Measurements from ENCODE around the gene FAM50A.
A peak's percentile ranks its signal among the peaks of the same experiment; 100 is the strongest.

FAM50A gene

GRCh38 chrX:154466907-154467306 lies 23.0 kb downstream of the FAM50A start:
- no peak for DNase-seq

GRCh38 chrX:154467556-154467955 lies 23.6 kb downstream of the FAM50A start:
- DNase-seq, result no peak

GRCh38 chrX:154468217-154468616 lies 24.3 kb downstream of the FAM50A start:
- DNase-seq, result no peak

GRCh38 chrX:154469114-154469513 lies 25.2 kb downstream of the FAM50A start:
- no peak for DNase-seq

- no peak for DNase-seq
These were observed 25.9 kb downstream of the FAM50A start for GRCh38 chrX:154469880-154470279.

GRCh38 chrX:154470434-154470833 lies 26.5 kb downstream of the FAM50A start:
- no peak for DNase-seq

- DNase-seq, result no peak
These were observed 27.1 kb downstream of the FAM50A start for GRCh38 chrX:154470914-154471568.

GRCh38 chrX:154471839-154472684 lies 28.1 kb downstream of the FAM50A start:
- no peak for DNase-seq

GRCh38 chrX:154472685-154473632 lies 29.0 kb downstream of the FAM50A start:
- DNase-seq, result no peak

GRCh38 chrX:154473683-154474082 lies 29.7 kb downstream of the FAM50A start:
- no peak for DNase-seq

GRCh38 chrX:154476821-154477220 lies 32.9 kb downstream of the FAM50A start:
- DNase-seq, result peak; percentile 45

GRCh38 chrX:154477891-154478477 lies 34.0 kb downstream of the FAM50A start:
- DNase-seq, result no peak

GRCh38 chrX:154478728-154479622 lies 35.0 kb downstream of the FAM50A start, which contains the start of gene LAGE3:
TSS of gene LAGE3 (minus strand) at chrX:154479281. CDS start at chrX:154478915, 366 bp downstream.
- peak; percentile 92 for DNase-seq

- no peak for DNase-seq
These were observed 37.3 kb downstream of the FAM50A start for GRCh38 chrX:154481195-154481594.

GRCh38 chrX:154481911-154482601 lies 38.1 kb downstream of the FAM50A start:
- DNase-seq, result no peak

GRCh38 chrX:154482786-154483185 lies 38.8 kb downstream of the FAM50A start:
- DNase-seq, result no peak

- DNase-seq, result no peak
These were observed 39.4 kb downstream of the FAM50A start for GRCh38 chrX:154483325-154483724.

GRCh38 chrX:154484255-154485149 lies 40.6 kb downstream of the FAM50A start:
- no peak for DNase-seq

- no peak for DNase-seq
These were observed 41.5 kb downstream of the FAM50A start for GRCh38 chrX:154485150-154486051.
